ENCODE data around the gene AZI2. TPM values are rescaled to one million over a fixed set of nuclear protein-coding genes. Genes with fewer than 3 reads are reported as not detected.

AZI2 gene
- total and polyA plus RNA-seq, 10 of the 15 experiments (the other 5 are each of a cell fraction or from before 2014, with no cell fraction given) = 19.9 to 91.7 (median 35.5) TPM

- RAD21 ChIA-PET (ENCODE audit: unreplicated experiment) = no interaction called here
- 97% methylated on average over 3 of the region's 3 CpGs for WGBS (ENCODE audit: insufficient coverage, insufficient replicate concordance, low lambda C conversion rate, missing lambda C conversion rate)
- in situ Hi-C loops (cut with MboI) (no loop called here), intact Hi-C loops (cut with micrococcal nuclease; ENCODE audit: unreplicated experiment) (no loop called here)
- Histone ChIP-seq H3K27ac (ENCODE audit: control insufficient read depth, insufficient read depth) (no peak overlapping the region), H2AFZ (ENCODE audit: control insufficient read depth, low read depth, low read length) (no peak overlapping the region), H3K27me3 (replicated peaks in 1 of 2; ENCODE audit: control insufficient read depth in 2 of 2, insufficient read depth in 2 of 2, low read length in 1 of 2) (no peaks in the 10 kb centered on the region), H3K36me3 (ENCODE audit: control insufficient read depth in 2 of 2, insufficient read depth in 2 of 2, low read length in 1 of 2) (peaks cover 0 to under 1% of the 10 kb centered on the region in 2 experiments; a peak in 2 of 4 replicates), H3K9ac (ENCODE audit: control insufficient read depth, insufficient read depth, low read length) (no peak overlapping the region), H4K20me1 (ENCODE audit: control insufficient read depth, insufficient read depth) (no peaks in the 10 kb centered on the region), H3K4me2 (ENCODE audit: control insufficient read depth, insufficient read depth) (no peak overlapping the region), H3K4me1 (ENCODE audit: control insufficient read depth, insufficient read depth, low read length) (no peaks in the 10 kb centered on the region), H3K4me3 (no peak overlapping the region), H3K79me2 (ENCODE audit: control insufficient read depth, insufficient read depth, low read length) (no peaks in the 10 kb centered on the region), H3K9me3 (replicated peaks; ENCODE audit: control insufficient read depth, insufficient read depth, low read length) (no peaks in the 10 kb centered on the region; the same call in 2 of the 3 replicates)
- BruUV-seq (replicated peaks) = no TSS peak
- TF ChIP-seq DPF2 (IDR thresholded peaks at IDR 0.05) = no peak
- no peak for TF ChIP-seq NFYB (IDR thresholded peaks at IDR 0.05; ENCODE audit: insufficient read depth, low read depth, low read length)
- TF ChIP-seq SKIL (IDR thresholded peaks at IDR 0.05; ENCODE audit: low read depth, poor library complexity, severe bottlenecking) = no peak
- TF ChIP-seq CEBPZ (IDR thresholded peaks at IDR 0.05; ENCODE audit: low read depth, low read length) = no peak
- TF ChIP-seq CREB1 (IDR thresholded peaks at IDR 0.05; ENCODE audit: low read depth) = no peak
- no peak for TF ChIP-seq TBL1XR1 (IDR thresholded peaks at IDR 0.05; ENCODE audit: low read depth, low read length)
- no peak for TF ChIP-seq CTCF (IDR thresholded peaks at IDR 0.05 in 2 of 3, conservative IDR thresholded peaks at IDR 0.05 in 1 of 3; ENCODE audit: control insufficient read depth in 2 of 3, extremely low read depth in 1 of 3, insufficient read depth in 1 of 3, low read depth in 3 of 3, low read length in 3 of 3)
- TF ChIP-seq SREBF1 (IDR thresholded peaks at IDR 0.05; ENCODE audit: low read length) = no peak
- TF ChIP-seq JUNB (IDR thresholded peaks at IDR 0.05) = no peak
- TF ChIP-seq SREBF2 (IDR thresholded peaks at IDR 0.05; ENCODE audit: low read length) = no peak
- TF ChIP-seq YBX1 (IDR thresholded peaks at IDR 0.05) = no peak
- no peak for TF ChIP-seq ZNF274 (IDR thresholded peaks at IDR 0.05; ENCODE audit: insufficient read depth, insufficient read length)
- TF ChIP-seq KDM1A (IDR thresholded peaks at IDR 0.05; ENCODE audit: borderline replicate concordance) = no peak
- no peak for TF ChIP-seq SMAD1 (IDR thresholded peaks at IDR 0.05; ENCODE audit: low read depth, partially characterized antibody)
- TF ChIP-seq ZZZ3 (IDR thresholded peaks at IDR 0.05; ENCODE audit: control insufficient read depth, insufficient read length, low read depth) = no peak
- no peak for TF ChIP-seq BMI1 (IDR thresholded peaks at IDR 0.05; ENCODE audit: borderline replicate concordance)
- no peak for TF ChIP-seq PKNOX1 (IDR thresholded peaks at IDR 0.05)
- TF ChIP-seq ATF7 (IDR thresholded peaks at IDR 0.05; ENCODE audit: low read depth) = no peak
- no peak for TF ChIP-seq YY1 (IDR thresholded peaks at IDR 0.05; ENCODE audit: low read depth, low read length)
- SMC1A ChIA-PET (ENCODE audit: uncharacterized antibody, unreplicated experiment) = no interaction called here
- no peak for ATAC-seq
- no peak for DNase-seq (ENCODE audit: low read depth, low spot score)
- CTCF ChIA-PET = interaction anchor here (0.9 kb wide), 1 partner anchor 568 kb away, joined by 4 read pairs; no protein-coding TSS in a partner anchor
- FAIRE-seq = no peak
- POLR2A ChIA-PET = no interaction called here
These were observed 67.8 kb downstream of the AZI2 start for GRCh38 chr3:28280781-28281180.

Data from GM12878 (cell line).